Measurements from ENCODE around the gene NSD2.
"Not testable (repeated sequence)": the region's sequence is repeated elsewhere in the genome, so short reads cannot be mapped to it uniquely, and the experiment has no call there.

NSD2 gene

GRCh38 chr4:1899149-1900086, 28.2 kb downstream of the NSD2 start:
- DNase-seq (ENCODE audit: low read depth, low spot score) = peak; percentile 67

- no peak for DNase-seq (ENCODE audit: low read depth, low spot score)
Measured at GRCh38 chr4:1900087-1900433, 28.9 kb downstream of the NSD2 start.

GRCh38 chr4:1900624-1901023, 29.4 kb downstream of the NSD2 start:
- no peak for DNase-seq (ENCODE audit: low read depth, low spot score)

DNA sequence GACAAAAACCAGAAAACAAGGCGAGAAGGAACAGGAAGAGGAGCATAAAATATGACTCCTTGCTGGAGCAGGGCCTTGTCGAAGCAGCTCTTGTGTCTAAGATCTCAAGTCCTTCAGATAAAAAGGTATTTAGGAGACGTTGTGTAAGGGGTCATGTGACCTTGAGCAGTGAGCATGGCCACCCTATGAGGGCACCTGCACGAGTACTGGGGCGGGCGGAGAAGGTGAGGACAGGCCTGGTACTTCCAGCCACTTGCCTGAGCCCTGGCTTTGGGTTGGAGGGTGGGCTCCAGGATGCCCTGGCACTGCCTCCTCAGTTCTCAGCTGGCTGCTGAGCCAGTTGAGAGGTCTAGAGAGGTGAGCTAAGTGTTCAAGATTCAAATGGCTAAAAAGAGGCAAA, 29.9 kb downstream of the NSD2 start:
- DNase-seq (ENCODE audit: low read depth, low spot score) = no peak

DNA sequence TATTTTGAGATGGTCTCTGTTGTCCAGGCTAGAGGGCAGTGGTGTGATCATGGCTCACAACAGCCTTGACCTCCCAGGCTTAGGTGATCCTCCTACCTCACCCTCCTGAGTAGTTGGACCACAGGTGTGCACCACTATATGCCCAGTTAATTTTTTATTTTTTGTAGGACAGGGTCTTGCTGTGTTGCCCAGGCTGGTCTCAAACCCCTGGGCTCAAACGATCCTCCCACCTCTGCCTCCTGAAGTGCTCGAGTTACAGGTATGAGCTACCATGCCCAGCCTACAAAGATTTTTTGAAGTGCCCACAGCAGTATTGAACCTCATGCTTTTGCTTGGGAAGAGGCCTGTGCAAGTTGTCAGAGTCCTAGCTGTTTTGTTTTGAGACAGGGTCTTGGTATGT, 31.1 kb downstream of the NSD2 start:
- no peak for DNase-seq (ENCODE audit: low read depth, low spot score)

GRCh38 chr4:1903035-1903434, 31.8 kb downstream of the NSD2 start:
- DNase-seq (ENCODE audit: low read depth, low spot score) = no peak

GRCh38 chr4:1904042-1904441, 32.8 kb downstream of the NSD2 start:
- no peak for DNase-seq (ENCODE audit: low read depth, low spot score)

- DNase-seq (ENCODE audit: low read depth, low spot score) = no peak
Measured at GRCh38 chr4:1907848-1908525, 36.8 kb downstream of the NSD2 start.

GRCh38 chr4:1909696-1910095, 38.5 kb downstream of the NSD2 start:
- DNase-seq (ENCODE audit: low read depth, low spot score) = not testable (repeated sequence)

- DNase-seq (ENCODE audit: low read depth, low spot score) = peak; percentile 55
Measured at GRCh38 chr4:1910643-1911042, 39.5 kb downstream of the NSD2 start.

DNA sequence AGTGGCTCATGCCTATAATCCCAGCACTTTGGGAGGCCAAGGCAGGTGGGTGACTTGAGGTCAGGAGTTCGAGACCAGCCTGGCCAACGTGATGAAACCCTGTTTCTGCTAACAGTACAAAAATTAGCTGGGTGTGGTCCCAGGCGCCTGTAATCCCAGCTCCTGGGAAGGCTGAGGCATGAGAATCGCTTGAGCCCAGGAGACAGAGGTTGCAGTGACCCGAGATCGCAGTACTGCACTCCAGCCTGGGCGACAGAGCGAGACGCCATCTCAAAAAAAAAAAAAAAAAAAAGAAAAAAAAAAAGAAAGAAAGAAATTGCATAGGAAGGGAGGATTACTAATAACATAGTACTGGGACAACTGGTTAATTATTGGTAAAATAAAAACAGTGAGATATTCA, 40.1 kb downstream of the NSD2 start:
- DNase-seq (ENCODE audit: low read depth, low spot score) = not testable (repeated sequence)

- no peak for DNase-seq (ENCODE audit: low read depth, low spot score)
Measured at GRCh38 chr4:1922821-1923220, 51.6 kb downstream of the NSD2 start.

DNA sequence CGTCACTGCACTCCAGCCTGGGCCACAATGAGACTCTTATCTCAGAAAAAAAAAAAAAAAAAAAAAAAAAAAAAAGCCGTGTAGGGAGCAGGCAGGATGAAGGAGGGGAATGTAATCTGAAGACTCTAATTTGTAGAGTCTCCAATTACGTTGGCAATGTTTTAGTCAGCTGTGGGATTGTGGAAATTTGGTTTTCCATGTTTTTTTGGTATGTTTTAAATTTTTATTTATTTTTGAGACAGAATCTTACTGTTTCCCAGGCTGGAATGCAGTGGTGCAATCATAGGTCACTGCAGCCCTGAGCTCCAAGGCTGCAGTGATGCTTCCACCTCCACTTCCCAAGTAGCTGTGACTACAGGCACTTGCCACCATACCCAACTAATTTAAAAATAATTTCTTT, 56.5 kb downstream of the NSD2 start:
- DNase-seq (ENCODE audit: low read depth, low spot score) = no peak

DNA sequence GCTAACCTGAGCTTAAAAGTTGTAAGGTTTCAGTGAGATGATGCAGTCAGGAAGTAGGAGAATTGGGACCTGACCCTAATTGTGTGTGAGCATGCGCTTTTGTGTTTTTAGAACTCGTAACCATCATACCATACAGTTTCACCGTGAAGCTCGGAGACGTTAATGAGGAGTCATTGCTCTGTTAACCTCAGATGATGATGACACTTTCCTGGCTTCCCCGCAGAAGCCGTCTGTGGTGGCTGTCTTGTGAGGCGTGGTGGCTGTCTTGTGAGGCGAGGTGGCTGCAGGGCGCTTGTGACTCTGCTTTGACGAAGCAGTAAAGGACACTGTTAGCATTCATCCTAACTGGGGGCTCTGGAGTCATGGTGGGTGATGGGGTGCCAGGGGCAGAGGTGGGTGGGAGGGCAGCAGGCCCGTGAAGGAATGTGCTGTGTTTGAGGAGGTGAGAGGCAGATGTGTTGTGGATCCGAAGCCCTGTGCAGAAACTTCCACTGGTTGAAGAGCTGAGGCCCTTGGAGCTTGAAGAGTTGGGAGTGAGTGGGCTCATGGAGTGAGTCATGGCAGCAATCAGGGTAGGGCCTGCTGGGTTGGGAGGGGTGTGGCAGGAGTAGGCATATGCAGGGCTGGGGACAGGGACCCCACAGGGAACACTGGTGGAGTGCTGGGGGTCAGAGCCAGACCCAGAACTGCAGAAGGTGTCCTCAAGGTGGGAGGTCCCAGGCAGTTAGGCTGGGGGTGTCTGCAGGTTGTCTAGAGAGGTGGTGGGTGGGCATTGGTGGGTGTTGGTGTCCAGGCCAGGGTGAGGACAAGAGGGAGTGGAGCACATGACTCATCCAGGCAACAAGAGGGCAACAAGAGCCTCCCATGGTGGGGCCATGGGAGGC, 57.4 kb downstream of the NSD2 start:
- no peak for DNase-seq (ENCODE audit: low read depth, low spot score)

GRCh38 chr4:1932736-1933135, 61.5 kb downstream of the NSD2 start:
- no peak for DNase-seq (ENCODE audit: low read depth, low spot score)

- no peak for DNase-seq (ENCODE audit: low read depth, low spot score)
Measured at GRCh38 chr4:1933700-1934099, 62.5 kb downstream of the NSD2 start.

DNA sequence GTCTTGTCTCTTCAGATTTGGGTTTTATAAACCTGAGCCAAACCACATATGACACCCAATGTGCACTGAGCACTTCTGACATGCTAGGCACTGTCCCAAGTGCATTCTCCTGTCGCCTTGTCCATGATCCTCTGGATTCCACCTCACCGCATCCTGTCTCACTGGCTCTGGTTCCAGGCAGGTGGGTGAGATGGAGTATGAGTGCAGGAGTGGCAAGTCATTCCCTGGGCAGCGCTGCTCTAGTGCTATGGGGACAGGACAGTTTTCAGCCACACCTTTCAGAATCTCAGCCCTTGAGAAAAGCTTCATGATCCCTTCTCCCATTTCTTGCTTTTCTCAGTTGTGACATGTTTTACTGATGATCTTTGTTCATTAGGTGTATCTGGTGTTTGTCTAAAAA, 66.4 kb downstream of the NSD2 start:
- DNase-seq (ENCODE audit: low read depth, low spot score) = no peak

GRCh38 chr4:1938027-1938426, 66.8 kb downstream of the NSD2 start:
- DNase-seq (ENCODE audit: low read depth, low spot score) = no peak

- DNase-seq (ENCODE audit: low read depth, low spot score) = peak; percentile 51
Measured at GRCh38 chr4:1939664-1940509, 68.7 kb downstream of the NSD2 start.

DNA sequence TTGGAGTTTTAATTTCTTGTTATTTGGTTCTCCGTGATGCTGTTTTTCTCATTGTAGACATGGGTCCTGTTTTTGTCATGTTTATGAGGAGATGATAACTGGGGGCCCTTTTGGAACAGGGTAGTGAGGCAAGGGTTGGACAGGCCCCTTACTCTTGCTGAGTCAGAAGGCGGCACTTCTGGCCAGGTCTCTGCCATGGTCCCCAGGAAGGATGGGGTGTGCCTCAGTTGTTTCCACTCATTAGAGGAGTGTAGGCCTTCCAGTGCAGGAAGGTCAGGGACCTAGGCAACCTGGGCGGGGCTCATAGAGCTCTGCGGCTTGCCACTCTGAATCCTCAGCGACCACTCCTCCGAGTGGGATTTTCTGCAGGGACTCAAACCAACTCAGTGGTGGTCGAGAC, 69.4 kb downstream of the NSD2 start:
- DNase-seq (ENCODE audit: low read depth, low spot score) = no peak

- DNase-seq (ENCODE audit: low read depth, low spot score) = no peak
Measured at GRCh38 chr4:1943928-1944327, 72.7 kb downstream of the NSD2 start.

Data from smooth muscle cell of the brain vasculature (primary cell).